ENCODE results near the gene SLC37A2. TPM values are rescaled to one million over a fixed set of nuclear protein-coding genes. Genes with fewer than 3 reads are reported as not detected.

Gene SLC37A2
- total RNA-seq, 1 donor from 2014 or later = 0.54 TPM

- Mint-ChIP-seq H3K27me3 (ENCODE audit: low read depth) (peaks cover 9% of the 10 kb centered on the region), H3K4me3 (peak overlapping the region; percentile 94), H3K4me1 (peaks cover 16% of the 10 kb centered on the region), H3K36me3 (peaks cover 17% of the 10 kb centered on the region), H3K27ac (peak overlapping the region; percentile 34), H3K9me3 (peaks cover 37% of the 10 kb centered on the region)
- no peak for DNase-seq (ENCODE audit: low spot score in 2 of 2, unreplicated experiment in 2 of 2)
- TF ChIP-seq CTCF (IDR thresholded peaks at IDR 0.05; ENCODE audit: unreplicated experiment) = no peak
Measured at GRCh38 chr11:125110506-125110905, 47.4 kb downstream of the SLC37A2 start.

GRCh38 chr11:125111001-125111342 is 47.9 kb downstream of the SLC37A2 start:
- peaks cover 36% of the 10 kb centered on the region for H3K9me3 Mint-ChIP-seq
- H3K27me3 Mint-ChIP-seq (ENCODE audit: low read depth) = peaks cover 9% of the 10 kb centered on the region
- peaks cover 16% of the 10 kb centered on the region for H3K4me1 Mint-ChIP-seq
- peak overlapping the region; percentile 94 for H3K4me3 Mint-ChIP-seq
- H3K36me3 Mint-ChIP-seq = peaks cover 17% of the 10 kb centered on the region
- no peak for TF ChIP-seq CTCF (IDR thresholded peaks at IDR 0.05; ENCODE audit: unreplicated experiment)
- no peak for DNase-seq (ENCODE audit: low spot score in 2 of 2, unreplicated experiment in 2 of 2)
- H3K27ac Mint-ChIP-seq = peak overlapping the region; percentile 97

GRCh38 chr11:125111343-125112207 is 48.5 kb downstream of the SLC37A2 start, which contains the start of gene TMEM218:
TMEM218 (minus strand) TSS chr11:125111626; CDS start chr11:125102241, 9,385 bp downstream.
- no peak for TF ChIP-seq CTCF (IDR thresholded peaks at IDR 0.05; ENCODE audit: unreplicated experiment)
- Mint-ChIP-seq H3K4me3 (peak within 1 kb of the TSS; percentile 94), H3K36me3 (peaks cover 11% of the 10 kb centered on the region), H3K4me1 (peaks cover 16% of the 10 kb centered on the region), H3K9me3 (peaks cover 30% of the 10 kb centered on the region), H3K27ac (peak within 1 kb of the TSS; percentile 97), H3K27me3 (ENCODE audit: low read depth) (peaks cover 11% of the 10 kb centered on the region)
- peak; percentile 91 to 94 for DNase-seq (ENCODE audit: low spot score in 2 of 2, unreplicated experiment in 2 of 2)

- DNase-seq (ENCODE audit: low spot score in 2 of 2, unreplicated experiment in 2 of 2) = no peak
- H3K4me1 Mint-ChIP-seq = peaks cover 16% of the 10 kb centered on the region
- no peak for TF ChIP-seq CTCF (IDR thresholded peaks at IDR 0.05; ENCODE audit: unreplicated experiment)
- peaks cover 24% of the 10 kb centered on the region for H3K9me3 Mint-ChIP-seq
- peaks cover 17% of the 10 kb centered on the region for H3K27me3 Mint-ChIP-seq (ENCODE audit: low read depth)
- peak overlapping the region; percentile 94 for H3K4me3 Mint-ChIP-seq
- H3K27ac Mint-ChIP-seq = peak overlapping the region; percentile 97
- H3K36me3 Mint-ChIP-seq = peaks cover 5% of the 10 kb centered on the region
Measured at GRCh38 chr11:125112208-125112604, 49.1 kb downstream of the SLC37A2 start.

GRCh38 chr11:125114518-125114917 is 51.4 kb downstream of the SLC37A2 start:
- Mint-ChIP-seq H3K27ac (no peak overlapping the region), H3K27me3 (ENCODE audit: low read depth) (peaks cover 22% of the 10 kb centered on the region), H3K4me3 (no peak overlapping the region), H3K36me3 (peaks cover 3% of the 10 kb centered on the region), H3K4me1 (peaks cover 16% of the 10 kb centered on the region), H3K9me3 (peaks cover 24% of the 10 kb centered on the region)
- no peak for TF ChIP-seq CTCF (IDR thresholded peaks at IDR 0.05; ENCODE audit: unreplicated experiment)
- no peak for DNase-seq (ENCODE audit: low spot score in 2 of 2, unreplicated experiment in 2 of 2)
